H9 (cell line): ENCODE results near the gene OR10H2. TPM values are rescaled to one million over a fixed set of nuclear protein-coding genes. Genes with fewer than 3 reads are reported as not detected.

ENCODE experiments used
- DNase-seq: peaks from one replicate; pipeline ENCODE4 v3.0.0-alpha.2; 2017
- H2AFZ ChIP-seq: one replicate; pipeline ENCODE4 v1.6.1; 2013; ENCODE audit warnings: mild to moderate bottlenecking, low read length, control low read depth, moderate library complexity
- H2AK5ac ChIP-seq: 2 replicates; pipeline ENCODE4 v1.6.1; 2013; ENCODE audit warnings: low read length, control low read depth, mixed read lengths; ENCODE audit not compliant: insufficient read length
- H2BK120ac ChIP-seq: one replicate; pipeline ENCODE4 v1.6.1; 2013; ENCODE audit warnings: low read depth, mild to moderate bottlenecking, low read length, control low read depth, inconsistent platforms; ENCODE audit not compliant: poor library complexity, severe bottlenecking
- H2BK12ac ChIP-seq: 2 replicates; pipeline ENCODE4 v1.6.1; 2013; ENCODE audit warnings: low read length, control low read depth, mixed read lengths, low read depth; ENCODE audit not compliant: insufficient read length
- H2BK15ac ChIP-seq: 2 replicates; pipeline ENCODE4 v1.6.1; 2013; ENCODE audit warnings: low read depth, low read length, control low read depth
- H2BK20ac ChIP-seq: one replicate; pipeline ENCODE4 v1.6.1; 2013; ENCODE audit warnings: low read depth, mild to moderate bottlenecking, low read length, control low read depth, inconsistent platforms; ENCODE audit not compliant: poor library complexity, severe bottlenecking
- H2BK5ac ChIP-seq: 2 replicates; pipeline ENCODE4 v1.6.1; 2013; ENCODE audit warnings: low read length, control low read depth, mixed read lengths; ENCODE audit not compliant: insufficient read length
- H3K14ac ChIP-seq: 2 replicates; pipeline ENCODE4 v1.6.1; 2013; ENCODE audit warnings: low read length, control low read depth; ENCODE audit not compliant: insufficient read depth
- H3K18ac ChIP-seq: 2 replicates; pipeline ENCODE4 v1.6.1; 2013; ENCODE audit warnings: low read depth, mild to moderate bottlenecking, mixed read lengths, low read length, control low read depth; ENCODE audit not compliant: insufficient read length
- H3K23ac ChIP-seq: 2 replicates; pipeline ENCODE4 v1.6.1; 2013; ENCODE audit warnings: low read length, control low read depth, mixed read lengths, low read depth; ENCODE audit not compliant: insufficient read length
- H3K23me2 ChIP-seq: 2 replicates; pipeline ENCODE4 v1.6.1; 2013; ENCODE audit warnings: low read depth, mild to moderate bottlenecking, mixed read lengths, low read length, control low read depth; ENCODE audit not compliant: insufficient read length, poor library complexity, severe bottlenecking
- H3K27ac ChIP-seq: 2 replicates; pipeline ENCODE4 v1.5.1; 2013; ENCODE audit warnings: low read length, control low read depth, mixed read lengths, low read depth; ENCODE audit not compliant: insufficient read length
- H3K27me3 ChIP-seq: 2 replicates; pipeline ENCODE4 v1.6.1; 2013; ENCODE audit warnings: low read length, control low read depth, inconsistent platforms; ENCODE audit not compliant: insufficient read depth
- H3K4ac ChIP-seq: 2 replicates; pipeline ENCODE4 v1.6.1; 2013; ENCODE audit warnings: low read depth, mild to moderate bottlenecking, control low read depth, inconsistent platforms, low read length, moderate library complexity
- H3K4me1 ChIP-seq: 2 replicates; pipeline ENCODE4 v1.6.1; 2013; ENCODE audit warnings: low read length, control low read depth, inconsistent platforms; ENCODE audit not compliant: insufficient read depth
- H3K4me2 ChIP-seq: 2 replicates; pipeline ENCODE4 v1.6.1; 2013; ENCODE audit warnings: low read length, control low read depth, mixed read lengths; ENCODE audit not compliant: insufficient read length, insufficient read depth
- H3K56ac ChIP-seq: 2 replicates; pipeline ENCODE4 v1.6.1; 2013; ENCODE audit warnings: low read depth, mild to moderate bottlenecking, mixed read lengths, low read length, control low read depth; ENCODE audit not compliant: insufficient read length
- H3K79me1 ChIP-seq: 2 replicates; pipeline ENCODE4 v1.6.1; 2013; ENCODE audit warnings: low read depth, mild to moderate bottlenecking, moderate library complexity, low read length, control low read depth, inconsistent platforms; ENCODE audit not compliant: insufficient read depth, poor library complexity, severe bottlenecking
- H3K79me2 ChIP-seq: 2 replicates; pipeline ENCODE4 v1.6.1; 2013; ENCODE audit warnings: low read length, control low read depth, inconsistent platforms; ENCODE audit not compliant: insufficient read depth
- H3K9ac ChIP-seq: 2 replicates; pipeline ENCODE4 v1.6.1; 2013; ENCODE audit warnings: low read length, control low read depth, mixed read lengths; ENCODE audit not compliant: insufficient read length; ENCODE audit errors: extremely low read depth
- H3K9me3 ChIP-seq: one replicate; pipeline ENCODE4 v1.6.1; 2013; ENCODE audit warnings: low read depth, low read length, inconsistent platforms; ENCODE audit not compliant: control insufficient read depth
- H3T11ph ChIP-seq: one replicate; pipeline ENCODE4 v1.6.1; 2013; ENCODE audit warnings: mild to moderate bottlenecking, low read length, control low read depth, inconsistent platforms
- H4K20me1 ChIP-seq: one replicate; pipeline ENCODE4 v1.6.1; 2013; ENCODE audit not compliant: control insufficient read depth, insufficient read length, insufficient read depth
- H4K5ac ChIP-seq: 2 replicates; pipeline ENCODE4 v1.6.1; 2013; ENCODE audit warnings: low read depth, mild to moderate bottlenecking, mixed read lengths, low read length, control low read depth; ENCODE audit not compliant: insufficient read length
- H4K8ac ChIP-seq: replicated peaks from 2 replicates; pipeline ENCODE4 v1.6.1; 2013; ENCODE audit warnings: low read length, control low read depth, mixed read lengths, low read depth; ENCODE audit not compliant: insufficient read length
- H4K91ac ChIP-seq: 2 replicates; pipeline ENCODE4 v1.6.1; 2013; ENCODE audit warnings: low read depth, mild to moderate bottlenecking, moderate library complexity, mixed read lengths, low read length, control low read depth; ENCODE audit not compliant: insufficient read length
- H3K27ac Mint-ChIP-seq, 3 experiments: 2 replicates in 2 of 3; 3 replicates in 1 of 3; pipeline ENCODE4 v1.8.0; 2020 to 2021; ENCODE audit warnings: mixed read lengths in 3 of 3, mild to moderate bottlenecking in 1 of 3, moderate library complexity in 1 of 3
- H3K27me3 Mint-ChIP-seq: 2 replicates; pipeline ENCODE4 v1.8.0; 2021; ENCODE audit warnings: low read depth, mild to moderate bottlenecking, moderate library complexity, mixed read lengths
- H3K36me3 Mint-ChIP-seq, 3 experiments: 2 replicates in 2 of 3; 3 replicates in 1 of 3; pipeline ENCODE4 v1.8.0; 2020 to 2021; ENCODE audit warnings: low read depth in 3 of 3, mixed read lengths in 3 of 3; ENCODE audit not compliant: insufficient read depth in 1 of 3
- H3K4me1 Mint-ChIP-seq, 2 experiments: 2 replicates each; pipeline ENCODE4 v1.8.0; 2020; ENCODE audit warnings: mixed read lengths in 2 of 2
- H3K4me3 Mint-ChIP-seq, 2 experiments: 2 replicates in 1 of 2; 3 replicates in 1 of 2; pipeline ENCODE4 v1.8.0; 2020 to 2021; ENCODE audit warnings: mild to moderate bottlenecking in 2 of 2, mixed read lengths in 2 of 2, moderate library complexity in 1 of 2
- H3K9me3 Mint-ChIP-seq, 2 experiments: 2 replicates in 1 of 2; 3 replicates in 1 of 2; pipeline ENCODE4 v1.8.0; 2020; ENCODE audit warnings: mild to moderate bottlenecking in 2 of 2, mixed read lengths in 2 of 2, moderate library complexity in 1 of 2
- WGBS: extraction: QIAGEN DNeasy Blood & Tissue Kit; methylation state at CpG from one replicate; pipeline ENCODE4 v1.1.7; 2013; ENCODE audit warnings: missing lambda C conversion rate, low lambda C conversion rate, mixed read lengths; ENCODE audit not compliant: insufficient read length; ENCODE audit errors: extremely low coverage; 5-methylcytosine and 5-hydroxymethylcytosine counted together
- total RNA-seq: library from RNA; stranded (reverse); gene quantifications from 2 replicates; pipeline ENCODE4 v1.2.1, GENCODE V29; 2021
- TF ChIP-seq, protein P1 (sequence below): fragments of 200-600 bp; sonication (generic); conservative IDR thresholded peaks from 3 replicates; pipeline ENCODE4 v1.8.0; 2021; ENCODE audit warnings: antibody characterized with exemption, mild to moderate bottlenecking

The OR10H2 gene
- total RNA-seq, 1 experiment from 2014 or later = not detected

- Histone ChIP-seq H3K23me2 (no peaks in the 10 kb centered on the region), H2BK120ac (no peak overlapping the region), H3K27ac (no peak overlapping the region), H3K9me3 (peaks cover 99% of the 10 kb centered on the region), H3K56ac (no peak overlapping the region), H3K79me1 (no peaks in the 10 kb centered on the region), H2BK20ac (no peak overlapping the region), H3K79me2 (no peaks in the 10 kb centered on the region), H3K4me2 (no peak overlapping the region), H2BK12ac (no peak overlapping the region), H4K5ac (no peak overlapping the region), H4K91ac (no peak overlapping the region), H2BK5ac (no peak overlapping the region), H2AFZ (no peak overlapping the region), H3K4me1 (no peaks in the 10 kb centered on the region), H2BK15ac (no peak overlapping the region), H3K4ac (no peak overlapping the region), H3K14ac (no peak overlapping the region), H3K27me3 (no peaks in the 10 kb centered on the region), H3K9ac (no peak overlapping the region), H2AK5ac (no peak overlapping the region), H4K20me1 (no peaks in the 10 kb centered on the region), H3K18ac (no peak overlapping the region), H3K23ac (no peak overlapping the region), H3T11ph (no peak overlapping the region), H4K8ac (no peak overlapping the region)
- Mint-ChIP-seq H3K4me3 (no peak overlapping the region), H3K27me3 (peaks cover under 1% of the 10 kb centered on the region), H3K9me3 (peaks cover 96 to 98% of the 10 kb centered on the region in 2 experiments), H3K36me3 (peaks cover 0 to 39% (median 9%) of the 10 kb centered on the region in 3 experiments; a peak in 6 of 7 replicates), H3K4me1 (no peaks in the 10 kb centered on the region), H3K27ac (no peak overlapping the region)
- no CpG with 5 or more reads among the region's 1 CpG for WGBS
- no peak for DNase-seq
- TF ChIP-seq, protein P1, sequence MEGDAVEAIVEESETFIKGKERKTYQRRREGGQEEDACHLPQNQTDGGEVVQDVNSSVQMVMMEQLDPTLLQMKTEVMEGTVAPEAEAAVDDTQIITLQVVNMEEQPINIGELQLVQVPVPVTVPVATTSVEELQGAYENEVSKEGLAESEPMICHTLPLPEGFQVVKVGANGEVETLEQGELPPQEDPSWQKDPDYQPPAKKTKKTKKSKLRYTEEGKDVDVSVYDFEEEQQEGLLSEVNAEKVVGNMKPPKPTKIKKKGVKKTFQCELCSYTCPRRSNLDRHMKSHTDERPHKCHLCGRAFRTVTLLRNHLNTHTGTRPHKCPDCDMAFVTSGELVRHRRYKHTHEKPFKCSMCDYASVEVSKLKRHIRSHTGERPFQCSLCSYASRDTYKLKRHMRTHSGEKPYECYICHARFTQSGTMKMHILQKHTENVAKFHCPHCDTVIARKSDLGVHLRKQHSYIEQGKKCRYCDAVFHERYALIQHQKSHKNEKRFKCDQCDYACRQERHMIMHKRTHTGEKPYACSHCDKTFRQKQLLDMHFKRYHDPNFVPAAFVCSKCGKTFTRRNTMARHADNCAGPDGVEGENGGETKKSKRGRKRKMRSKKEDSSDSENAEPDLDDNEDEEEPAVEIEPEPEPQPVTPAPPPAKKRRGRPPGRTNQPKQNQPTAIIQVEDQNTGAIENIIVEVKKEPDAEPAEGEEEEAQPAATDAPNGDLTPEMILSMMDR = no peak
These were observed 2.7 kb downstream of the OR10H2 start for GRCh38 chr19:15730538-15730937.
